HepG2 (cell line): ENCODE measurements around the gene PRKCB. TPM values are rescaled to one million over a fixed set of nuclear protein-coding genes. Genes with fewer than 3 reads are reported as not detected.
"Not testable (repeated sequence)": the region's sequence is repeated elsewhere in the genome, so short reads cannot be mapped to it uniquely, and the experiment has no call there.

ENCODE experiments used
- ATAC-seq: fragments of 200-7000 bp; cut with Tn5 transposase; 3 replicates; pipeline ENCODE4 v1.9.1; 2020; ENCODE audit warnings: mild to moderate bottlenecking, moderate library complexity
- BruUV-seq: library from RNA; stranded (reverse); fragments of 400-500 nt; replicated peaks from 2 replicates; lab custom pipeline; 2021; lab: Mats Ljungman, UMichigan
- CTCF ChIA-PET: fragments of 300-600 bp; formaldehyde crosslinking; extraction: SDS; loops from one replicate; lab custom pipeline; 2021; ENCODE audit warnings: low total read pairs, inconsistent platforms, low intra/inter-chr PET ratio; lab: Yijun Ruan, JAX
- POLR2A ChIA-PET: fragments of 350-600 bp; sonication (Branson Sonifier 250); formaldehyde crosslinking; loops from one replicate; lab custom pipeline; 2020; ENCODE audit warnings: antibody characterized with exemption, inconsistent platforms; lab: Yijun Ruan, JAX
- DNase-seq: peaks from one replicate; pipeline ENCODE4 v3.0.0-alpha.2; 2015; ENCODE audit warnings: low spot score
- FAIRE-seq: peaks from 3 replicates; lab custom pipeline; 2011; peaks lifted over from hg19 to GRCh38; lab: Jason Lieb, UNC
- H2AFZ ChIP-seq: one replicate; pipeline ENCODE4 v1.6.1; 2011; ENCODE audit warnings: low read length, inconsistent platforms
- H3K27ac ChIP-seq: fragments of 300-600 bp; 3 replicates; pipeline ENCODE4 v1.8.0; 2011; ENCODE audit warnings: mixed run types, mild to moderate bottlenecking, mixed read lengths, low read length, inconsistent platforms; ENCODE audit not compliant: insufficient read depth; ENCODE audit errors: extremely low read length
- H3K27me3 ChIP-seq, 2 experiments: fragments of 200-600 bp in 1 of 2; 2 replicates in 1 of 2; 3 replicates in 1 of 2; pipeline versions ENCODE4 v1.6.0 to v1.8.0; 2011; ENCODE audit warnings: low read length in 2 of 2, mild to moderate bottlenecking in 2 of 2, moderate library complexity in 2 of 2, inconsistent platforms in 1 of 2; ENCODE audit not compliant: insufficient read depth in 2 of 2, control insufficient read depth in 1 of 2
- H3K36me3 ChIP-seq, 2 experiments: fragments of 200-600 bp in 1 of 2; replicated peaks in 1 of 2; 2 replicates in 1 of 2; 3 replicates in 1 of 2; pipeline versions ENCODE4 v1.5.1 to v1.8.0; 2011; ENCODE audit warnings: low read length in 2 of 2, inconsistent platforms in 1 of 2; ENCODE audit not compliant: insufficient read depth in 2 of 2, control insufficient read depth in 1 of 2
- H3K4me1 ChIP-seq: 2 replicates; pipeline ENCODE4 v1.5.1; 2012; ENCODE audit warnings: low read length, inconsistent platforms; ENCODE audit not compliant: insufficient read depth
- H3K4me2 ChIP-seq: 2 replicates; pipeline ENCODE4 v1.6.0; 2011; ENCODE audit warnings: low read depth, low read length, inconsistent platforms
- H3K4me3 ChIP-seq, 3 experiments: fragments of 200-600 bp in 1 of 3; sonication (generic), shearing (Covaris generic) in 1 of 3; replicated peaks in 1 of 3; 2 replicates each; pipeline ENCODE4 v1.5.1; 2011 to 2016; ENCODE audit warnings: low read length in 3 of 3, inconsistent platforms in 2 of 3, low read depth in 2 of 3, mild to moderate bottlenecking in 2 of 3, control low read depth in 1 of 3, mixed read lengths in 1 of 3; ENCODE audit not compliant: insufficient read depth in 1 of 3
- H3K79me2 ChIP-seq: one replicate; pipeline ENCODE4 v1.6.1; 2011; ENCODE audit warnings: low read length, inconsistent platforms; ENCODE audit not compliant: insufficient read depth
- H3K9ac ChIP-seq: 2 replicates; pipeline ENCODE4 v1.6.0; 2011; ENCODE audit warnings: mild to moderate bottlenecking, low read depth, low read length, inconsistent platforms; ENCODE audit not compliant: insufficient read depth
- H3K9me3 ChIP-seq: 2 replicates; pipeline ENCODE4 v1.5.1; 2012; ENCODE audit warnings: mild to moderate bottlenecking, low read length
- H4K20me1 ChIP-seq: 2 replicates; pipeline ENCODE4 v1.6.0; 2011; ENCODE audit warnings: inconsistent platforms, mild to moderate bottlenecking, low read length, moderate library complexity; ENCODE audit not compliant: insufficient read depth
- CAMTA2 ChIP-seq: sonication (generic); formaldehyde crosslinking; IDR thresholded peaks from 2 replicates; pipeline ENCODE4 v1.4.0; 2020; ENCODE audit warnings: mild to moderate bottlenecking, missing genetic modification reagents, borderline replicate concordance
- CREM ChIP-seq, 2 experiments: sonication (generic) in 1 of 2; formaldehyde crosslinking in 1 of 2; IDR thresholded peaks; 2 replicates each; pipeline versions ENCODE4 v1.4.0 to v1.6.1; 2016 to 2020; ENCODE audit warnings: antibody characterized with exemption in 1 of 2, mild to moderate bottlenecking in 1 of 2, missing genetic modification reagents in 1 of 2
- EHMT2 ChIP-seq: fragments of 200-600 bp; sonication (generic); IDR thresholded peaks from 2 replicates; pipeline ENCODE4 v1.7.0; 2017; ENCODE audit warnings: antibody characterized with exemption, low read depth, low read length, borderline replicate concordance
- GFI1 ChIP-seq: sonication (generic); formaldehyde crosslinking; IDR thresholded peaks from 2 replicates; pipeline ENCODE4 v1.5.0; 2020; ENCODE audit warnings: missing genetic modification reagents, mild to moderate bottlenecking, borderline replicate concordance
- HDAC2 ChIP-seq: sonication (generic); formaldehyde crosslinking; IDR thresholded peaks from 2 replicates; pipeline ENCODE4 v1.4.0; 2020; ENCODE audit warnings: missing genetic modification reagents
- MAF1 ChIP-seq: sonication (generic); formaldehyde crosslinking; IDR thresholded peaks from 2 replicates; pipeline ENCODE4 v1.5.0; 2020; ENCODE audit warnings: missing genetic modification reagents, borderline replicate concordance
- MLX ChIP-seq: IDR thresholded peaks from 2 replicates; pipeline ENCODE4 v1.6.1; 2016
- MTERF4 ChIP-seq: sonication (generic); formaldehyde crosslinking; IDR thresholded peaks from 2 replicates; pipeline ENCODE4 v1.8.0; 2023; ENCODE audit warnings: mild to moderate bottlenecking, missing genetic modification reagents
- RARA ChIP-seq: IDR thresholded peaks from 2 replicates; pipeline ENCODE4 v1.6.1; 2016; ENCODE audit warnings: missing genetic modification reagents, missing compliant biosample characterization
- RFX1 ChIP-seq: fragments of 450-650 bp; IDR thresholded peaks from 2 replicates; pipeline ENCODE4 v1.6.1; 2017
- TBP ChIP-seq: sonication (generic); formaldehyde crosslinking; IDR thresholded peaks from 2 replicates; pipeline ENCODE4 v1.5.0; 2020; ENCODE audit warnings: missing genetic modification reagents
- TCF7L2 ChIP-seq: IDR thresholded peaks from 2 replicates; pipeline ENCODE4 v1.6.1; 2011; ENCODE audit warnings: mild to moderate bottlenecking, low read depth, low read length, moderate library complexity
- ZBTB38 ChIP-seq: sonication (generic); formaldehyde crosslinking; IDR thresholded peaks from 2 replicates; pipeline ENCODE4 v1.5.1; 2020; ENCODE audit warnings: mild to moderate bottlenecking, missing genetic modification reagents
- ZFP36 ChIP-seq: fragments of 150-350 bp; IDR thresholded peaks from 2 replicates; pipeline ENCODE4 v1.6.1; 2018; ENCODE audit warnings: borderline replicate concordance, low read length, low read depth; ENCODE audit not compliant: partially characterized antibody
- ZNF143 ChIP-seq: sonication (generic); formaldehyde crosslinking; IDR thresholded peaks from 2 replicates; pipeline ENCODE4 v1.4.0; 2020; ENCODE audit warnings: missing genetic modification reagents
- ZNF577 ChIP-seq: sonication (generic); formaldehyde crosslinking; IDR thresholded peaks from 2 replicates; pipeline ENCODE4 v1.4.0; 2020; ENCODE audit warnings: mild to moderate bottlenecking, low read depth, missing genetic modification reagents, borderline replicate concordance
- WGBS: methylation state at CpG from one replicate; pipeline ENCODE4 v1.1.6; 2017; ENCODE audit warnings: low lambda C conversion rate; 5-methylcytosine and 5-hydroxymethylcytosine counted together
- in situ Hi-C: cut with HindIII; loops from 2 replicates; pipeline ENCODE4 v1.10.0; 2017; ENCODE audit warnings: low pct_unique_long_range_greater_than_20kb; ENCODE audit not compliant: extremely low pct_ligation_motif_present
- intact Hi-C: fragments of 100-400 bp; cut with micrococcal nuclease; formaldehyde crosslinking; loops from one replicate; pipeline ENCODE4 v1.10.0; 2022; ENCODE audit not compliant: unreplicated experiment
- polyA plus RNA-seq, 8 experiments: library from polyadenylated mRNA; depleted of rRNA in 3 of 8; stranded (reverse) in 7 of 8; unstranded in 1 of 8; fragments of >200 nt; fragmentation: Illumina TruSeq in 4 of 8; extraction: Trizol in 4 of 8; gene quantifications; 2 replicates each; pipeline versions ENCODE4 v1.2.1 to v1.2.3, GENCODE V29; 2011 to 2016; ENCODE audit warnings: low read depth in 4 of 8, missing spikeins in 1 of 8, mixed read lengths in 1 of 8; ENCODE audit not compliant: insufficient read depth in 1 of 8
- total RNA-seq, 5 experiments: library from RNA; depleted of rRNA; stranded (reverse); fragments of >200 nt; fragmentation: Illumina TruSeq; extraction: Trizol; gene quantifications; 2 replicates each; pipeline ENCODE4 v1.2.3, GENCODE V29; 2016; ENCODE audit warnings: low read depth in 1 of 5

The PRKCB gene
- total and polyA plus RNA-seq, 2 of the 13 experiments (the other 11 are each of a cell fraction or from before 2014, with no cell fraction given): 0.01 TPM; not detected in 1

GRCh38 chr16:23933650-23934049, 97.9 kb downstream of the PRKCB start:
- peaks cover 0 to 11% of the 10 kb centered on the region in 2 experiments; a peak in 2 of 5 replicates for H3K27me3 ChIP-seq
- H2AFZ ChIP-seq, H3K9me3 ChIP-seq, DNase-seq, H3K4me1 ChIP-seq, H3K4me3 ChIP-seq, in situ Hi-C loops, H3K79me2 ChIP-seq, H3K36me3 ChIP-seq, H4K20me1 ChIP-seq, CTCF ChIA-PET, H3K4me2 ChIP-seq, ATAC-seq, POLR2A ChIA-PET, H3K27ac ChIP-seq, H3K9ac ChIP-seq, intact Hi-C loops, FAIRE-seq, BruUV-seq: not testable (repeated sequence)
- WGBS: under 1% methylated on average over 2 of the region's 2 CpGs

GRCh38 chr16:23934610-23935236, 98.9 kb downstream of the PRKCB start:
- H3K27me3 ChIP-seq: peaks cover 0 to 11% of the 10 kb centered on the region in 2 experiments; a peak in 2 of 5 replicates
- in situ Hi-C loops: no loop called here
- no peaks in the 10 kb centered on the region for H3K4me1 ChIP-seq
- ChIA-PET CTCF (no interaction called here), POLR2A (no interaction called here)
- ATAC-seq (no peak), DNase-seq (no peak), FAIRE-seq (no peak)
- H3K9me3 ChIP-seq: no peaks in the 10 kb centered on the region
- H3K79me2 ChIP-seq: no peaks in the 10 kb centered on the region
- no peak overlapping the region for H3K4me2 ChIP-seq
- H2AFZ ChIP-seq: no peak overlapping the region
- no peak overlapping the region for H3K27ac ChIP-seq
- BruUV-seq: no TSS peak
- WGBS: 30% methylated on average over 8 of the region's 8 CpGs
- H3K36me3 ChIP-seq: no peaks in the 10 kb centered on the region
- H3K9ac ChIP-seq: no peak overlapping the region
- intact Hi-C loops: no loop called here
- H3K4me3 ChIP-seq: no peak overlapping the region
- 0 out of 2 replicates have a peak, but pooled peaks cover 2% of the 10 kb centered on the region for H4K20me1 ChIP-seq
- no peak for TF ChIP-seq EHMT2
- no peak for TF ChIP-seq TBP (CRISPR knock-in tag)
- no peak for TF ChIP-seq ZFP36
- no peak for TF ChIP-seq TCF7L2
- TF ChIP-seq CREM (IDR thresholded peaks at IDR 0.05): no peak
- no peak for TF ChIP-seq CREM (CRISPR knock-in tag; IDR thresholded peaks at IDR 0.05)
- no peak for TF ChIP-seq MLX (CRISPR knock-in tag)
- no peak for TF ChIP-seq ZNF143 (CRISPR knock-in tag)
- TF ChIP-seq RARA (CRISPR knock-in tag): no peak
- TF ChIP-seq MTERF4 (CRISPR knock-in tag): no peak
- TF ChIP-seq HDAC2 (CRISPR knock-in tag): no peak
- TF ChIP-seq CAMTA2 (CRISPR knock-in tag): no peak
- no peak for TF ChIP-seq GFI1 (CRISPR knock-in tag)
- no peak for TF ChIP-seq ZBTB38 (CRISPR knock-in tag)
- TF ChIP-seq RFX1: no peak
- no peak for TF ChIP-seq MAF1
- TF ChIP-seq ZNF577 (CRISPR knock-in tag): no peak
